HG03520 (cell line): ENCODE data around the gene MTCL3.

Experiments
- ATAC-seq: cut with Tn5 transposase; IDR thresholded peaks from one replicate; pipeline ENCODE4 v1.9.1; 2021; ENCODE audit warnings: mild to moderate bottlenecking, moderate library complexity; ENCODE audit not compliant: unreplicated experiment

Gene MTCL3

DNA sequence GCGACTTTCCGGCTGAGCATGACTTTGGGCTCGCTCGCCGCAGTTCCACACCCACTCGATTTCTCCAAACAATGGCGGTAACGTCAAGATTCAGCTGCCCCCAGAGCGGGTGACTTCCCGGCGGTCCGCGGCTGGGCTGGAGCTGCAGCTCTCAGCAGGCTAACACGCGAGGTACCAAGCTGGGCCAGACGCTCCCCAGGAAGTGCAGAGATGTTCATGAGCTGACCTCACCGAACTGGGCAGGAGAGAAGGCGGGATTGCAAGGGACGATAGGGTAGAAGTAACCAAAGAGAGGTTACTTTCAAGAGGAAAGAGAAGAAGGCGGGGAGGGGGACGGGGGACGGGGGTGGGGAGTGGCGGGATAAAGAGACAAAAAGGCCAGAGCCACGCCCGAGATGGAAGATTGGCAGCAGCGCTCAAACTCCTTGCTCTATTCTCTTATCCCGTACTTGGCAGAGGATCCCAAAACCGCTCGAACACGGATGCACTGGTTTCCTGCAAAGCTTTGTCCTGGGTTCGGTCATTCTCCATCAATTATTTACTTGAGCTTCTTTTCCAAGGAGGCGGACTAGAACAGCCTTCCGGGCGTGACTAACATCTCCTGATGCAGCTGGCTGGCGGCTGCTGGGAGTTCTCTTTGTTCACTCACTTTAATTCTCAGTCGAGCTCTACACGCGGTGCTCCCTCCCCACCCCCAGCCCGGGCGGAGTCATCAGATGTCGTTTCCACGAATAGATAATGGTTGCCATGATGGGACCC lies at the start of gene MTCL3:
Gene MTCL3, minus strand, starts transcription at position 626 of the 759 bp plus-strand sequence.
- no peak for ATAC-seq

DNA sequence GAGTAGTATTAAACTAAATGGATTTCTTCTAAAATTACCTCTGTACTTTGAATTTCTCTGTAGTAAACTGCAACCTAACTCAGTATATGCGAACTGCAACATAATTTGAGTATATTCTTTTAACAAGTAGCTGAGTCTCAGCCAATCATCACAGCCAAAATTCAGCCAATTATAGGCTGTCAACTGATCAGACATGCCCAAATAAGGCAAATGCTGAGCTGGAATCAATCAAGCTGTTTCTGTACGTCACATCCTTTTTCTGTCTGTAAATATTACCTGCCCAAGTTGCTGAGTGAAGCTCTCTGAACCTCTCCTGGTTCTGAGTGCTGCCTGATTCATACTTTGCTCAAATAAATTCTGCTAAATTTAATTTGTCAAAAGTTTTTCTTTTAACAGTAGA lies 48.3 kb upstream of the MTCL3 start:
- no peak for ATAC-seq

DNA sequence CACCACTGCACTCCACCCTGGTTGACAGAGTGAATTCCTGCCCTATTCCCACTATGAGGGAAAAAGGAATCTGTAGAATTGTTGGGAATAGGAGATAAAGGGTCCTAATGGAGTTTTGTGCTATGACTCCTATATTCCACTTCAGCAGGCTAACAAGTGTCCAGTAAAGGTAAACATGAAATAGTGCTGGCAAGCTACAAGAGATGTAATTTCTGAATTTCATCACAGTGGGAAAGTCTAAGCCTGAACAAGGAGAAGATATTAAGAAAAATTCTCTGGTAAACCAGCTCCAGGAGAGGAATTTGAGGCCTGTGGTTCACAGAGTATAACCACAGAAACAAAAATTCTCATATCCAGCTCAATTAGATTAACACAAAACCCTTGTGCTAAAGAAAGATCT lies 47.5 kb upstream of the MTCL3 start:
- ATAC-seq = no peak

DNA sequence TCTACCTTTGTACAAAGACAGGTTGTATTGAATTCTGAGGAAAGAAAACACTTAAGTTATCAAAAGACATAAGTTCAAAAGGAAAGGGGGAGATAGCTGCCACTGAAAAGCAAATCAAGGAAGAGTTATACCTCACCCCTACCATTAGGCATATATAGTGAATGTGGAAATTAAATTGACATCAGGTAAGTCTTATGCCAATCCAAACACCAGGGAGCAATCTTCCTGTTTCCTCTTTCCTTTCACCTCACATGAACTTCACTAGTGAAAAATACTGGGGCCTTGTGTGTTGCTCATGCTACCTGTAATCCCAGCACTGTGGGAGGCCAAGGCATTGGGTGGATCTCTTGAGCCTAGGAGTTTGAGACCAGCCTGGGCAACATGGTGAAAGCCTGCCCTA lies 47.0 kb upstream of the MTCL3 start:
- no peak for ATAC-seq

DNA sequence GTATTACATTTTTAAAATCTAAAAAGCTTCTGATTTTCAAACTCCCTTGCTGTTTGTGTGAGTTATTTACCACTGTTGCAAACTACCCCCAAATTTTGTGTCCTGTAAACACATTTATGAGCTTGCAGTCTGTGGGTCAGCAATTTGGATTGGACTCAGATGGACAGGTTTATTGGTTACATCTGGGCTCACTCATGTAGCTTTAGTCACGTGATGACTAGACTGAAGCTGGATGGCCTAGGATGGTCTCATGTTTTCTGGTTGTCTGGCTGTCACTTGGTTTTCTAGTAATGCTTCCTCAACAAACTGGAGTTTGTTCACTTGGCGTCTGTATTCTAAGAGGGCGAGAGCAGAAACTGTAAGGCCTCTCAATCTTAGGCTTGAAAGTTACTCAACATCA lies 45.6 kb upstream of the MTCL3 start:
- no peak for ATAC-seq

DNA sequence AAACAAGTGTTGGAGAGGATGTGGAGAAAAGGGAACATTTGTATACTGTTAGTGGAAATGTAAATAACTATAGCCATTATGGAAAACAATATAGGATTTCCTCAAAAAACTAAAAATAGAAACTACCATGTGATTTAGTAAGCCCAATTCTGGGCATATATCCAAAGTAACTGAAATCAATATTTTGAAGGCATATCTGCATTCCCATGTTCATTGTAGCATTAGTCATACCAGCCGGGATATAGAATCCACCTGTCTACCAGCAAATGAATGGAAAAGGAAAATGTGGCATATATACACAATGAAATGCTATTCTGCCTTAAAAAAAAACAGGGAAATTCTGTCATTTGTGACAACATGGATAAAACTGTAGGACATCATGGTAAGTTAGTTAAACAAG lies 42.5 kb upstream of the MTCL3 start:
- ATAC-seq = no peak

DNA sequence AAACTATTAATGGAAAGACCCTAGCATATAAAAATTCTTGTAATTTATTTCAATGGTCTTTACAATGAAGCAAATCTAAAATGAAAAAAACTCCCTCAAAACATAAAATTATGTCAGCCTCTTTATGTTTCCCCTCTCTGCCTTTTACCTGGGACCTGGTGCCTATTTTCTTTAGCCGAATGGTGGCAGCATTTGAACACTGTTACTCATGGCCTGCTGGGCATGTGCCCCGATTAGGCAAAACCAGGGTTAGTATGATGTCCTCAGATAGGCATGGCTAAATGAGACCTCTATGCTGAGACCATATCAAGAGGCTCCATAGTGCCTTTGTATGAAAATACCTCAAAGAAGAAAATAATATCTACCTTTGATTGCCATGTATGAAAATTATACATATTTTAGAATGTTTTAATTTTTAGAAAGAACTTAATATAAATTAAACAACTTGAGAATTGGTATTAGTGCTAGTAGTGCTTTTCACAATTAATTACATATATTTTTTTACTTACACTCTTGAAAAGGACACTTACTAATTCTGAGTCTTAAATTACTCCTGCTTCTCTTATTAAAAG lies 35.4 kb upstream of the MTCL3 start:
- peak; percentile 70 for ATAC-seq

DNA sequence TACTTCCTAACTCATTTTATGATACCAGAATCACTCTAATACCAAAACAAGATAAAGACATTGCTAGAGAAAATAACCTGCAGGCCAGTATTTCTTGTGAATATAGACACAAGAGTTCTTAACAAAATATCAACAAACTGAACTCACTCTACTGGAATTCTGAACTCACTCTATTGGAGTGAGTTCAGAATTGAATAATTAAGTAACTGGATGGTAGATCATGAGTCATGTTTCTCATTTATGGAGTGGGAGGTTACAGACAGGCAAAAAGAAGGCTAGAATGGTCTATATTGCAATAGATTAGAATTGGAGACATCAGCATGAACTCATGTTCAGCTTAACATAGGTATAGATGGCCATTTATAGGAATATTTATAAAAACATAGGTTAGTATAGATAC lies 31.3 kb upstream of the MTCL3 start:
- ATAC-seq = no peak

DNA sequence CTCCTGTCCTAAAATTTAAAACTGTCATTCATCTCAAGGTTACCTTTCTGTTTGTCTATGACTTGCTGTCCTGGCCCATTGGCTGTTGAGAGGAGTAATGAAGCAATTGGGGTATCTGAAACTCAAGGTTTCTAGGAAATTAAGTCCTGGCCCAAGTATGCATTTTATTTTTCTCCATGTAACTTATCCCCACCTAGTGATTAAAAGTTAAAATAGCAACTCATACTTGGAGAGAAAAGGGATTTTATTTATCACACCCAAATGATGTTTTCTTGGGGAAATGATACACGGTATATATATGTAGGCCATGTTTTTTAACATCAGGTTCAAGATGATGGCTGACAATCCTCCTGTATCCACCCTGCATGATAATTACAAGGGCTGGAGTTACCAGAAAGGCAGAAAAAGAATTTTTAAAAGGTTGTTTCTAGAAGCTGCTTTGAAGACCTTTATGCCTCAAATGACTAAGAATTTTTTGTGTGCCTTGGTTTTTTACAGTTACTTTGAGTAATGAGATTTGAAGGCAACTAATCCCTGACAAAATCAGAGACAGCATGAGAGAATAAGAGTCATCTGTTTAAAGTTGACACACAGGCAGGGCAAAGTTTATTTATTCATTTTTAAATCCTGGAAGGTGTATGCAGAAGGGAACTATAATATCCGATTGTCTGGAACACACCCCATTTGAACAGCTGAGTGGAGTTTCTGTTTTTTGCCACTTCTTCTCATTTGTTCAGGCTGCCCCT lies 28.9 kb upstream of the MTCL3 start:
- ATAC-seq = no peak

DNA sequence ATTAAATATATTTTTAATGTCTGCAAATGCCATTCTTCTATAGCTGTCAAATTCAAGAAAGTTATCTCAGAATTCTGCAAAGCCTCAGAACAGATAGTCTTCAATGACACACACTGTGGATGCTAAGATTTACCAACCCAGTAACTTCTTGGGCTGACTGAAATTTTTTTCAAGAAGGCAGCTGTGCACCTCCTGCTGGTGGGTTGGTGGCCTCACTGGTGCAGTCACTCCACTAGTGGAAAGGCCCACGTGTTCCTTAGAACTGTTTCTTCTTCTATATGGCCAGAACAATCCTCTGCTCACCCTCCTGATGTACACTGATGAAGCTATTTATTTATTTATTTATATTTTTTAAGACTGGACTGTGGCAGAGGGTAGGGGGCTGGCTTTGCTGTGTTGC lies 28.1 kb upstream of the MTCL3 start:
- peak; percentile 52 for ATAC-seq

DNA sequence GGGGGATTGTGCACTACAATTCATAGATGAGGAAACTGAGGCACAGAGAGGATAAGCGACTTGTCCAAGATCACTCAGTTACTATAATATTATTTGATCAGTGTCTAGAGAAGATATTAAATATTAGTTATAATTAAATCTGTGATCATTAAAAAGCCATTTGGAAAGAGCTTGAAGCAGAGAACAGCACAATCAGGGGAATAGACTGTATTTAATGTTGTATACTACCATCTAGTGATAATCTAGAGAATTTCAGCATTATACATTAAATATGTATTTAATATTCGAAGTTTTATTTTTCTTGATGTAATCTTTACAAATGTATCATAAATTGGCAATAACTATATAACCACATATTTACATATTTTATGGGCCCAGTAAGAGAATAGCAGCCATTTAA lies 20.1 kb upstream of the MTCL3 start:
- no peak for ATAC-seq

DNA sequence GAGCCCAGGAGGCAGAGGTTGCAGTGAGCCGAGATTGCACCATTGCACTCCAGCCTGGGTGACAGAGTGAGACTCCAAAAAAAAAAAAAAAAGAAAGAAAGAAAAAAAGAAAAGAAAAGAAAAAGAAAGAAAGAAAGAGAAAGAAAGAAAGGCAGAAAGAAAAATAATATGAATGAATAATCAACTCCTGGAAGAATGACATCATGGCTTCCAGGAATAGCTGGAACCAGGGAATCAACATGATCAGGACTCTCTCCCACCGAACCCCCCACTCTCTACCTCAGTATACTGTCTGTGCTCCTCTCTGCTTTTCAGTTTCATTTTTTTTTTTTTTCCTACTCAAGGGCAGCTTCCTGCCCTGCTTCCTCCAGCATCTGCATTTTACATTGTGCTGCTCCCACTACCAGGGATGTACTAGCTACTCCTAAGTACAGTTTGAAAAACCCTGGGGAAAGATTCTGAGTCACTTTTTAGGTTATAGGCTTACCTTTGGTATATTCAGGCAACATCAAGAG lies 19.7 kb upstream of the MTCL3 start:
- ATAC-seq = no peak

DNA sequence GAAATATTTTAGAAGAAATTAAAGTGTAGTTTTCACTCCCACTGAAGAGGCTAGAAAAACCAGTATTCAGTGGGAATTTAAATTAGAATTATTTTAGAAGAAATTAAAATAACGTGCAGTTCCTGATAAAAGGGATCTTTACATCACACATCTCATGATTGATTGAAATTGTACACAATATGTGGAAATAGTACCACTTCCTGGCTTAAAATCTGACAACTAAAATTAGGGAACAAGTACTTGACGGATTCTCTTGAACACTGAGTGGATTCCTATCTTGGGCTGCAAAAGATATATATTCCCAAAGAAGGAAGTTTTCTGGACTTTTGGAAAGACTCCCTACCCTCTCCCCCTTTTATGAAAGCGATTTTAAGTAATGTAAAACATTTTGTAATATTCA lies 14.6 kb upstream of the MTCL3 start:
- no peak for ATAC-seq

DNA sequence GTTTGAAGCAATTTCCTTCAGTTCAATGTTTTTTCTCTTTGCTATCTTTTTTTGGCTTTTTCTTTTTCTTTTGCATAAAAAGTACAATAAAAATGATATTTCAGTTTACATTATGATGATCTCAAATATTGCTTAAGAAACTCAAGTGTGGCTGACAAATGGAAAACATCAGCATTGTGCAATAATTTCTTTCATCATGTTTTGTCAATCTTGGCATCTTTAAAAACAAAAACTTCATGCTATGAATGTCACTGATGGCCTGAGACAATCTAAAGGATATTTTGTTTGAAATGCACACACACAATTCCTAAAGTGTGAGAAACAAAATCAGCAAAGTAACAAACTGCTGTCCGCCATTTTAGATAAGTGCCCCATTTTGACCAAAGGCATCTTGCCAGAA lies 13.9 kb upstream of the MTCL3 start:
- no peak for ATAC-seq

DNA sequence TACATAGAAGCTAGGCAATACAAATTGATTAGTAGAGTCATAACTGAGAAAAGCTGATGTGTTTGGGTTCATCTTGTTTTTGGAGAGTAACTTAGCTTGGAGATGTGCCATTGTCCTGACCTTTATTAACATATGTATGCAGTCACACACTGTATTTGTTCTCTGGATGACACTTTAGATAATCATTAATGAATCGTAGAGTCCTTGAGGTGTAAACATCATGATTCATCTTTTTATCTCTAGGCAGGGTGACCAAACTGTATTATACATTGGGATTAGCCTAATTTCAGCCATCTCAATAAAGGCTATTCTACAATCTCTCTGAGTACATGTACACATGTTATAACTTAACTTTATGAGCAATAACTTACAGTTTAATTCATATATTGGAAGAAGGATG lies 3.6 kb upstream of the MTCL3 start:
- ATAC-seq = no peak

DNA sequence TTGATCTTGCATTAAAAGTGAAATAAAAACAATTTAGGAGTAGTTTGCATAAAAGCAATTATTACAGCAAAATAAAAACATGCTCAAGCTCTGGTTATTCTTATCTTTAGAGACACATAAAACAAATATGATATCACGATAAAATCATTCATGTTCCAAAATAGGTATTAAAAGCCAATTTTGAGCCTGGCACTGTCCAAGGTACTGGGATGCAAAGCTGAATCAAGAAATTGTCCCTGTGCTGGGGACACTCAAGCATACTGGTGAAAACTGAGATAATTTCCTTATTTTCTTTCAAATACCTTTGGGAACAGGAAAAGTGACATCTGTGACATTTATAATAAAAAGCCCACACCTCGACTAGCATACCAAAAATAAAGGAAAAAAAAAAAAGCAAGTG lies 931 bp upstream of the MTCL3 start:
- ATAC-seq = no peak

DNA sequence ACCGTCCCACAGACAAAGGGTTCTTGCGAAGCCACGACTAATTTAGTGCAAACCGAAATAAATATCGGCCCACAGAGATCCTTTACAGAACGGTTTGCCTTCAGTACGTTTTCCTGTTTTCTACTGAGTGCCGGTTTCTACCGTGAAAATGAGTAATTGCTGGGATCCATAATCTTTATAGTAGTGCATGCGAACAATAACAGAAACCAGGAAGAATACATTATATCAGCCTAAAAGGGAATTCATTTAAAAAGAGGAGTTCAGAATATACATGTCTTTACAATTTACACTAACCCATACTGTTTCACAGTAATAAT lies 292 bp upstream of the MTCL3 start:
- no peak for ATAC-seq

DNA sequence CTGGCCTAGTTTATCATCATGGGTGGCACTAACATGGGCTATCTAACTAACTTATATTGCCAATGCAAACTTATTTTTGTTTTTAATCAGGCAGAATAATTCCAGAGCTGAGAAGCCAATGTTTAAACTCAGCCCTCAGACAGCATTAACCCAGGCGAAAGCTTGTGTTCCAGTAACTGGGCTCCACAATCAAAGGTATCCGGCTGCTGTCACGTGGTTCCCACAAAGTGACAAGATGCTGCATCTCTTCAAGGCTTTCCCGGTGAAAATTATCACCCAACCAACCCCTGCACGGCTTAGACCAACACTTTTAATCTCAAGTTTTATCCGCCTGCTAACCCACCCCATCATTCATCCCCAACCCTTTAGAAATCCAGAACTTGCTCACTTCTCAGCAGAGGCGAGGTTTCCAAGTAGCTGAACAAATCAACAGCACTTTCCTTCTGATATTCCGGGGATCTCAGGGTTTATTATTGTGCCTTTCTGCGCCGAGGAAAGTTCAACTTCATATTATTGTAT lies 885 bp downstream of the MTCL3 start:
- ATAC-seq = no peak

DNA sequence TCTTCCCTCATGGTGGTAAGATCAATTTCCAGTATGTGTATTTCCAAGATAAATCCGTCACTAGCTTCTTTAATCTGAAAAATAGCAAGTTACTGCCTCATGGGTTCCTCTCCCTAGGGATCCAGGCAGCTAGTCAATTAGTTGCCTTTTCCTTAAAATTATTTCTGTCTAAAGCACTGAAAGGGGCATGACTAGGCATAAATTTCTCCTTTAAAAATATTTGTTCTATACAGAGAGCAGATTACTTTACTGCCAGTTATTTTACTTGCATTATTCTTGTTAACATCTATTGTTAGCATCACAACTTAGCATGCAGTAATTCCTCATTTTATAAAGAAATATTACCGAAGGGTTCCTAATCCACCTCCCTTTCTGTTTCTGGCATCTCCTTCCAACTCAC lies 1.4 kb downstream of the MTCL3 start:
- no peak for ATAC-seq

DNA sequence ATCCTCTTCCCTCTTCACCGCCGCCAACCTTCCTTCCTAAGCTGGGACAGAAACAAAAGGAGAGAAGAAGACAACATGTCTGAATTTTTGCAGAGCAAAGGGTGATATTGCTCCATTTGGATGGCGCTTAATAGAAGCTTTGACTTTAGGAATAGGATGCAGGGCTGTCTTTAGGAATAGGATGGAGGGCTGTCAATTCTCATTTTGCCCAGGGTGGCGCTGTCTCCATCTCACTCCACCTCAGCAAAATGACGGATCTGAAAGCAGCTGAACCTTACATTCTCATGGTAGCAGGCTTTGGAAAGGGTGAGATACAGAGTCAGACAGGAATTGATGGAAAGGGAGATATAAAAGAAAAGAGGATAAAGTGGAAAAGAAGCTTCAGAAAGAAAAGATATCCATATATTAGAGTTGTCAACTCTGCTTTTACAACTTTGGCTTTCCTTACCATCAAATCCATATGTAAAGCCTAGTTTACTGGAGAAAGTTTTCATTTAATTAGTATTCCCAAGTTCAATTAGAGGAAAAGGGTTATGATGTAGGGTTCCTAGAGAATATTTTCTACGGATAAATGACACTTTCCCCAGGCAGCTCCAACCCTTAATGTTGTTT lies 2.4 kb downstream of the MTCL3 start:
- peak; percentile 74 for ATAC-seq

DNA sequence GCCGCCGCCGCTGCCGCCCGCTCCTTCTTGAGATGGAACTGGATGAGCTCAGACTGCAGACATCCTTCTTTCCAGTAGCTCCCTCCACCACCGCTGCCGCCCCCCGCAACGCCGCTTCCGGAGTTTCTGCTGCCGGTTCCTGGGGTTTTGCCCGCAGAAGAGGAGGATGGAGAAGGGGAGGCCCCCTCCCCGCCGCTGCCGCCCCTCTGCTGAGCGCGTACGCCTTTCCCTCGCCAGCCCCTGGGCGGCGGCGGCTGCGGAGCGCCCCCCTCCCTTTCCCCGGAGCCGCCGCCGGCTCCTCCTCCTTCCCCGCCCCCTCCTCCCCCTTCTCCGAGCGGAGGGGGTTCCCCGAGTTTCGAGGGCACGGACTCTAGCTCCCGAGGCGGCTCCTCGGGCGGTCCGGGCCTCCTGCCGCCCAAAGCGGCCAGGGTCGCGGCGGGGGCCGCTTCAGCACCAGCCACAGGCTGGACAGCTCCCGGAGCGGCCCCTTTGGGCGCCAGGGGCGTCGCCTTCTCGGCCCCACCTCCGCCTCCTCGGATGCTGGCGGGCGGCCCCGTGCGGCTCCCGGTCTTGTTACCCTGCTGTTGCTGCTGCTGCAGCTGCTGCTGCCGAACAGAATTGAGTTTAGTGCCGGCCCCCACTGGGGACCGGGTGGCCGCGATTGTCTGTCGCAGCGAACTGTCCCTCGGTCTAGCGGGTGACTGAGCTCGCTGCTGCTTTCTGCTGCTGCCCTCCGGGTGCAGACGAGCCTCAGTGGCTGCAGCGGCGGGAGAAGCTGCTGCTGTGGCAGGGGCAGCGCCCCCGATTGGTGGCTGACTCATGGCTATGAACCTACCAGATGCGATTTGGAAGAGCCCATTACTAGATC lies 3.1 kb downstream of the MTCL3 start:
- ATAC-seq = peak; percentile 68
